PC-3 (cell line): Measurements from ENCODE around the gene PBX2. TPM values are rescaled to one million over a fixed set of nuclear protein-coding genes. Genes with fewer than 3 reads are reported as not detected.
"Not testable (repeated sequence)": the region's sequence is repeated elsewhere in the genome, so short reads cannot be mapped to it uniquely, and the experiment has no call there.

Source experiments
- ATAC-seq: fragments of 200-7000 bp; cut with Tn5 transposase; 2 replicates; pipeline ENCODE4 v1.9.1; 2020; ENCODE audit warnings: mild to moderate bottlenecking, moderate library complexity
- BruUV-seq: library from RNA; stranded (reverse); fragments of 400-500 nt; replicated peaks from 2 replicates; lab custom pipeline; 2021; lab: Mats Ljungman, UMichigan
- CTCF ChIA-PET: fragments of 300-600 bp; sonication (Branson Sonifier 250); formaldehyde crosslinking; loops from one replicate; lab custom pipeline; 2022; ENCODE audit warnings: antibody characterized with exemption; lab: Charles Lee
- POLR2A ChIA-PET: fragments of 300-600 bp; sonication (Branson Sonifier 250); formaldehyde crosslinking; loops from one replicate; lab custom pipeline; 2022; ENCODE audit warnings: antibody characterized with exemption; ENCODE audit not compliant: unreplicated experiment; lab: Charles Lee
- DNase-seq: peaks from one replicate; pipeline ENCODE4 v3.0.0-alpha.2; 2015
- H2AFZ ChIP-seq: fragments of 300-600 bp; sonication (generic); 2 replicates; pipeline ENCODE4 v1.6.0; 2016; ENCODE audit warnings: antibody characterized with exemption, low read length
- H3F3A ChIP-seq: fragments of 300-600 bp; sonication (generic); one replicate; pipeline ENCODE4 v1.6.0; 2017; ENCODE audit warnings: antibody characterized with exemption, low read length, control low read depth, mild to moderate bottlenecking; ENCODE audit not compliant: unreplicated experiment
- H3K27ac ChIP-seq: fragments of 300-600 bp; sonication (generic); 2 replicates; pipeline ENCODE4 v1.5.1; 2016; ENCODE audit warnings: mild to moderate bottlenecking, low read length
- H3K27me3 ChIP-seq: fragments of 300-600 bp; sonication (generic); 2 replicates; pipeline ENCODE4 v1.6.1; 2016; ENCODE audit warnings: low read length, mixed read lengths
- H3K36me3 ChIP-seq: fragments of 300-600 bp; sonication (generic); 2 replicates; pipeline ENCODE4 v1.6.1; 2016; ENCODE audit warnings: low read depth, mixed run types, low read length, mixed read lengths
- H3K4me1 ChIP-seq: fragments of 300-600 bp; sonication (generic); 2 replicates; pipeline ENCODE4 v1.5.1; 2016; ENCODE audit warnings: low read length; ENCODE audit not compliant: insufficient read depth
- H3K4me2 ChIP-seq: fragments of 300-600 bp; sonication (generic); 2 replicates; pipeline ENCODE4 v1.6.0; 2016; ENCODE audit warnings: low read length
- H3K4me3 ChIP-seq: fragments of 300-600 bp; sonication (generic); 2 replicates; pipeline ENCODE4 v1.5.1; 2016; ENCODE audit warnings: mild to moderate bottlenecking, low read length, mixed read lengths
- H3K79me2 ChIP-seq: fragments of 300-600 bp; sonication (generic); 2 replicates; pipeline ENCODE4 v1.6.1; 2017; ENCODE audit warnings: low read length, mixed read lengths
- H3K9ac ChIP-seq: fragments of 300-600 bp; sonication (generic); 2 replicates; pipeline ENCODE4 v1.6.0; 2016; ENCODE audit warnings: mild to moderate bottlenecking, low read length
- H3K9me2 ChIP-seq: fragments of 300-600 bp; sonication (generic); replicated peaks from 2 replicates; pipeline ENCODE4 v1.6.1; 2016; ENCODE audit warnings: mixed run types, low read length, mixed read lengths
- H3K9me3 ChIP-seq: fragments of 300-600 bp; sonication (generic); 2 replicates; pipeline ENCODE4 v1.6.1; 2016; ENCODE audit warnings: low read length, mixed read lengths
- H4K20me1 ChIP-seq: fragments of 300-600 bp; sonication (generic); 2 replicates; pipeline ENCODE4 v1.6.1; 2016; ENCODE audit warnings: low read length, mixed read lengths
- CTCF ChIP-seq: fragments of 300-600 bp; sonication (generic); conservative IDR thresholded peaks from 2 replicates; pipeline ENCODE4 v1.5.1; 2017; ENCODE audit warnings: antibody characterized with exemption, low read depth, mild to moderate bottlenecking, low read length
- EZH2 ChIP-seq: fragments of 300-600 bp; sonication (generic); IDR thresholded peaks from one replicate; pipeline ENCODE4 v1.6.1; 2017; ENCODE audit warnings: antibody characterized with exemption, mild to moderate bottlenecking, low read length; ENCODE audit not compliant: unreplicated experiment
- EZH2phosphoT487 ChIP-seq: fragments of 300-600 bp; sonication (generic); IDR thresholded peaks from 2 replicates; pipeline ENCODE4 v1.6.1; 2018; ENCODE audit warnings: mild to moderate bottlenecking, antibody characterized with exemption, low read length, borderline replicate concordance
- intact Hi-C: fragments of 100-400 bp; cut with micrococcal nuclease; formaldehyde crosslinking; loops from 2 replicates; pipeline ENCODE4 v1.9.0; 2023
- total RNA-seq: library from RNA; depleted of rRNA; stranded (reverse); fragments of >200 nt; gene quantifications from 2 replicates; pipeline ENCODE4 v1.2.3, GENCODE V29; 2014

PBX2 gene
- total RNA-seq, 1 experiment from 2014 or later: 25.3 TPM

- Histone ChIP-seq H3K9me3 (no peaks in the 10 kb centered on the region), H3K36me3 (no peaks in the 10 kb centered on the region), H3K9ac (peak overlapping the region; percentile 78), H3K27ac (no peak overlapping the region), H3K27me3 (no peaks in the 10 kb centered on the region), H3K4me1 (peaks cover 25% of the 10 kb centered on the region), H3F3A (no peaks in the 10 kb centered on the region), H3K4me3 (peak overlapping the region; percentile 84), H3K9me2 (no peaks in the 10 kb centered on the region), H4K20me1 (no peaks in the 10 kb centered on the region), H3K4me2 (peak overlapping the region; percentile 81), H3K79me2 (peaks cover 18% of the 10 kb centered on the region), H2AFZ (no peak overlapping the region)
- ATAC-seq (no peak), DNase-seq (no peak)
- BruUV-seq: TSS peak; percentile 21
- ChIA-PET POLR2A (no interaction called here), CTCF (no interaction called here)
- intact Hi-C loops: no loop called here
- no peak for TF ChIP-seq CTCF
- no peak for TF ChIP-seq EZH2
- TF ChIP-seq EZH2phosphoT487: no peak
Measured at GRCh38 chr6:32188381-32189068, 1.5 kb downstream of the PBX2 start.

- H3K27ac ChIP-seq, H3K36me3 ChIP-seq, BruUV-seq, H4K20me1 ChIP-seq, POLR2A ChIA-PET, H3K9me2 ChIP-seq, H3K27me3 ChIP-seq, H2AFZ ChIP-seq, ATAC-seq, DNase-seq, H3K9ac ChIP-seq, CTCF ChIA-PET, H3F3A ChIP-seq, H3K9me3 ChIP-seq, intact Hi-C loops, H3K4me3 ChIP-seq: not testable (repeated sequence)
- peak overlapping the region; percentile 81; the same call in 1 of the 2 replicates for H3K4me2 ChIP-seq
- peaks cover 22% of the 10 kb centered on the region for H3K4me1 ChIP-seq
- peaks cover 18% of the 10 kb centered on the region for H3K79me2 ChIP-seq
Measured at GRCh38 chr6:32187725-32188380, 2.1 kb downstream of the PBX2 start.

GRCh38 chr6:32187009-32187709 lies 2.8 kb downstream of the PBX2 start:
- no peak overlapping the region for H3K9ac ChIP-seq
- no peak overlapping the region for H3K4me2 ChIP-seq
- CTCF ChIA-PET: no interaction called here
- no peak for DNase-seq
- intact Hi-C loops: no loop called here
- POLR2A ChIA-PET: no interaction called here
- H3K4me1 ChIP-seq: peaks cover 15% of the 10 kb centered on the region
- no peak overlapping the region for H2AFZ ChIP-seq
- no peaks in the 10 kb centered on the region for H3K27me3 ChIP-seq
- no peaks in the 10 kb centered on the region for H3K9me2 ChIP-seq
- no peak overlapping the region for H3K27ac ChIP-seq
- no peaks in the 10 kb centered on the region for H4K20me1 ChIP-seq
- H3K9me3 ChIP-seq: no peaks in the 10 kb centered on the region
- H3K79me2 ChIP-seq: peaks cover 18% of the 10 kb centered on the region
- no peak overlapping the region for H3K4me3 ChIP-seq
- TF ChIP-seq EZH2phosphoT487 (no peak), CTCF (no peak), EZH2 (no peak)
- ATAC-seq: no peak
- H3K36me3 ChIP-seq: no peaks in the 10 kb centered on the region
- no TSS peak for BruUV-seq
- no peaks in the 10 kb centered on the region for H3F3A ChIP-seq

- H4K20me1 ChIP-seq, H2AFZ ChIP-seq, H3K9me3 ChIP-seq, H3K9ac ChIP-seq, H3K4me3 ChIP-seq, intact Hi-C loops, H3K27ac ChIP-seq, DNase-seq, ATAC-seq, H3K9me2 ChIP-seq, CTCF ChIA-PET, H3K4me2 ChIP-seq, POLR2A ChIA-PET, H3F3A ChIP-seq, BruUV-seq, H3K36me3 ChIP-seq, H3K27me3 ChIP-seq: not testable (repeated sequence)
- Histone ChIP-seq H3K4me1 (peaks cover 13% of the 10 kb centered on the region), H3K79me2 (peaks cover 18% of the 10 kb centered on the region)
Measured at GRCh38 chr6:32186151-32186840, 3.7 kb downstream of the PBX2 start.
